ENCODE measurements around the gene CDH18.

Gene CDH18

DNA sequence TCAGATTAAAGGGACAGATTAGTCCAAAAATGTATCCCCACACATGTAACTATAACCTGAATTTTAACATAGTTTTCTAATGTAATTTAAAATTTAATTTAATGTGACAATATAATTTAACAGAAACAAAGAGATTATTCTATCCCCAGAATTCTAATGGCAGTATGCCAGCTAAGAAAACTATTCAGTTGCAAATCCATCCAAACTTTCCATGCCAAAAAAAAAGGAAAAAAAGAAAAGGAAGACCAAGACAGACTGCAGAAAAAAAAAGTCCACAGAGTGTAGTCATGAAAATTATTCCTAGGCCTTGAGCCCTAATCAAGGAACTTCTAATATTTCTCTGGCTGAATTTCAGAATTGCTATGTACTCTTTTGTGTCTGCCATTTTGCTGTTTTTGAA, 217.6 kb downstream of the CDH18 start:
- TF ChIP-seq, protein P1, sequence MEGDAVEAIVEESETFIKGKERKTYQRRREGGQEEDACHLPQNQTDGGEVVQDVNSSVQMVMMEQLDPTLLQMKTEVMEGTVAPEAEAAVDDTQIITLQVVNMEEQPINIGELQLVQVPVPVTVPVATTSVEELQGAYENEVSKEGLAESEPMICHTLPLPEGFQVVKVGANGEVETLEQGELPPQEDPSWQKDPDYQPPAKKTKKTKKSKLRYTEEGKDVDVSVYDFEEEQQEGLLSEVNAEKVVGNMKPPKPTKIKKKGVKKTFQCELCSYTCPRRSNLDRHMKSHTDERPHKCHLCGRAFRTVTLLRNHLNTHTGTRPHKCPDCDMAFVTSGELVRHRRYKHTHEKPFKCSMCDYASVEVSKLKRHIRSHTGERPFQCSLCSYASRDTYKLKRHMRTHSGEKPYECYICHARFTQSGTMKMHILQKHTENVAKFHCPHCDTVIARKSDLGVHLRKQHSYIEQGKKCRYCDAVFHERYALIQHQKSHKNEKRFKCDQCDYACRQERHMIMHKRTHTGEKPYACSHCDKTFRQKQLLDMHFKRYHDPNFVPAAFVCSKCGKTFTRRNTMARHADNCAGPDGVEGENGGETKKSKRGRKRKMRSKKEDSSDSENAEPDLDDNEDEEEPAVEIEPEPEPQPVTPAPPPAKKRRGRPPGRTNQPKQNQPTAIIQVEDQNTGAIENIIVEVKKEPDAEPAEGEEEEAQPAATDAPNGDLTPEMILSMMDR (IDR thresholded peaks at IDR 0.05) = no peak

DNA sequence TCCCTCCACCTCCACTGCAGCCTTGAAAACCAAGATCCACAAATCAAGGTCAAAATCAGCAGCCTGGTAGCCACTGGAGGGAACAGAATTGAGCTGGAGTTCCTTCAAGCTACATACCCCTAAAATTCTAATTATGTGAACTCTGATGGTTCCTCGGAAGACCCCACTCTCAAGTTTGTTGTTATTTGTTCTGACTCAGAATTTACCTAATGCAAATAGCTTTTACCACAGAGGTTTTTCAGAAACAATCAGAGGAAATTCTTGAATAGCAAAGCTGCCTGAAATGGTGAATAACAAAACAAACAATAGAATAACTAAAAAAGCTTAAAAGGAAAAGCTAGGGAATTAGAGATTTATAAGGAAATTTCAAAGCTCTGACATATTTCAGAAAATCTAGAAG, 220.0 kb downstream of the CDH18 start:
- TF ChIP-seq, protein P1 (IDR thresholded peaks at IDR 0.05) = no peak

DNA sequence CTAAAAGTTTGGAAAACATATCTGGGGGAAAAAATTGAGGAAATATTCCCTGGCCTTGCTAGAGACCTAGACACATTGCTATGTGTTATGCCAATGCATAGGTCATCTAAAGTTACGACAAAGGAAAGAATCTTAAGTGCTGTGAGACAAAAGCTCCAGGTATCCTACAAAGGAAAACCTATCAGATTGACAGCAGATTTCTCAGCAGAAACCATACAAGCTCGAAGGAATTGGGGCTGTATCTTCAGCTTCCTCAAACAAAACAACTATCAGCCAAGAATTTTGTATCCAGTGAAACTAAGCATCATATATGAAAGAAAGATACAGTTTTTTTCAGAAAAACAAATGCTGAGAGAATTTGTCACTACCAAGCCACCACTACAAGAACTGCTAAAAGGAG, 234.4 kb downstream of the CDH18 start:
- TF ChIP-seq, protein P1 (IDR thresholded peaks at IDR 0.05) = no peak

DNA sequence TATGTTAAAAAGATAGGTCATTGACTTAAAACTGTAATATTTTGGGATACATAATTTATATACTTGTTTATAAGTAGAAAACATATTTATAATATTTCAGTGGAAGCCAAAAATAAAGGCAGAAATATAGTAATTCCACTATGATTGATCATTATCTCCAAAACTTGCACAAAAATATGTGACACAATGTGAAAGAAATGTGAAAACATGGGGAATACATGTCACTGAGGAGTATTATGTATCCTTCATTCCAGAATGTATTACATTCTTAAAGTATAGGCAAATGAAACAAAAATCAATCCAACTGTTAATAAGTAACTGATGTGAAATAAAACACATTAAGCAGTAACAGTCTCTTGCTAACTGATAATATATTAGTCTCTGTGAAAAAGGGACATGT, 236.7 kb downstream of the CDH18 start:
- TF ChIP-seq, protein P1 (IDR thresholded peaks at IDR 0.05) = no peak

DNA sequence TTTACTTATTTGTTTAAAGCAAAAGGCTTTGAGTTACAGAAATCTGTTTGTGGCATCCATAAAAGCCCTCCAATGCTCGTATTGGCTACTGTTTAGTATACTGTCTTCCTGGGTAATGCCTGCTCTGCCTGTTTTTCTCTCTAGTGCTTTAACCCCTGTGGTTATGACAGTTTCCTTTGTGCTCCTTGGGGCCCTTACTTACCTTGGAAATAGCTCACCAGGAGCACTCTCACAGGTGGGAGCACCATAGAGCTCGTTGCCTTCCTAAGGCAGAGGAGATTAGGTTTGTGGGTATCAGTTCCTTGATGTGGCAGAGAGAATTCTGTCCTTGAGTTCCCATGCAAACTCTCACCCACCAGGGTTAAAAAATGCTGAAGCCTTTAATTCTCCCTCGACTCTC, 242.8 kb downstream of the CDH18 start:
- TF ChIP-seq, protein P1 (IDR thresholded peaks at IDR 0.05) = no peak

DNA sequence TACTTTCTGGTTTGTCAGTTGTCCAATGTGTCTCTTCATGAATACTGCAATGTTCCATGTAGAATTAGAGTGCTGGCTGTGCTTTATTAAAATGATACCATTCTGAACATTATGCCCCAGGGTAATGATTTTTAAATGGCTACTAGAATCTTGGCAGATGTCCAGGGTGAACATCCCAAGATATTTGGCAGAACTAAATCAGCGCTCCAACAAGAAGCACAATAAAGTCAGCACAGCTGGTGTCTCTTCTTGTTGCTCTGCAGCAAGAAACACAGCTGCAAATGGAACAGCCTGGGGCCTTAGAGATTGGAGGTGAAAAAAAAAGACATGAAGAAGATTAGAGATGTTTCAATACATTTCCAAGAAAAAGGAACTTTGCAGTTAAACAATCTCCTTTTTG, 248.3 kb downstream of the CDH18 start:
- TF ChIP-seq, protein P1 (IDR thresholded peaks at IDR 0.05) = no peak

DNA sequence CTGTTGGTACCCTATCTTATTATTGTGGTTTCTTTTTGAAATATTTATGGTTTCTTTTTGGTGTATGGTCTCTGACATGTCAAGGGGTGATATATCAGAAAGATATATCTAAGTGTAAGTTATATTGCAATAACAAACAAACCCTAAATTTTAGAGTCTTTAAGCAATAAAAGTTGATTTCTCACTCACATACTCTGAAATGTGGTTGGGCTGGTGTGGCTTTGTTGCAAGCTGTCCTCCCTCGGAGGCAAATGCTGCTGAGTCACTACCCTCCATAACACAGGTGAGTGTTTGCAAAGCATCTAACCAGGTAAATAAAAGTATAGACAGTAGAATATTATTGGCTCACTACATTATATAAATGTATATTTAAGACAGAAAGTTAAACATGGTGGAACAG, 253.2 kb downstream of the CDH18 start:
- TF ChIP-seq, protein P1 (IDR thresholded peaks at IDR 0.05) = no peak

Measured in LNCAP (cell line).